BLaER1 treated with 17β-estradiol and CSF1 and Interleukin-3, amounts not matched to agents 10 nM and 100 nM (cell line): ENCODE results near the gene SRPRB.

Experiments used
- H3K27ac ChIP-seq, 11 experiments: shearing (Covaris generic); formaldehyde crosslinking; 2 replicates each; pipeline ENCODE4 v1.8.1; 2022
- H3K27me3 ChIP-seq, 11 experiments: shearing (Covaris generic); formaldehyde crosslinking; 2 replicates each; pipeline ENCODE4 v1.8.1; 2022
- H3K36me3 ChIP-seq, 11 experiments: shearing (Covaris generic); formaldehyde crosslinking; 2 replicates each; pipeline ENCODE4 v1.8.1; 2022
- H3K4me1 ChIP-seq, 10 experiments: shearing (Covaris generic); formaldehyde crosslinking; 2 replicates each; pipeline ENCODE4 v1.8.1; 2022
- H3K4me2 ChIP-seq, 11 experiments: shearing (Covaris generic); formaldehyde crosslinking; 2 replicates each; pipeline ENCODE4 v1.8.1; 2022
- H3K4me3 ChIP-seq, 10 experiments: shearing (Covaris generic); formaldehyde crosslinking; 2 replicates each; pipeline ENCODE4 v1.8.1; 2022
- H3K9ac ChIP-seq, 11 experiments: shearing (Covaris generic); formaldehyde crosslinking; 2 replicates each; pipeline ENCODE4 v1.8.1; 2022
- H3K9me3 ChIP-seq, 11 experiments: shearing (Covaris generic); formaldehyde crosslinking; replicated peaks in 1 of 11; 2 replicates each; pipeline ENCODE4 v1.8.1; 2022
- H4K20me1 ChIP-seq, 11 experiments: shearing (Covaris generic); formaldehyde crosslinking; 2 replicates each; pipeline ENCODE4 v1.8.1; 2022
- Cebpa-rat ChIP-seq, 11 experiments: shearing (Covaris generic); IDR thresholded peaks; 2 replicates each; pipeline ENCODE4 v1.8.1; 2022

SRPRB gene

GRCh38 chr3:133761605-133762484 is 43.8 kb upstream of the SRPRB start:
- Histone ChIP-seq H3K9ac (no peak overlapping the region), H3K4me3 (no peak overlapping the region), H4K20me1 (no peaks in the 10 kb centered on the region), H3K36me3 (no peaks in the 10 kb centered on the region), H3K27me3 (no peaks in the 10 kb centered on the region), H3K9me3 (no peaks in the 10 kb centered on the region), H3K4me1 (peaks cover 0 to 19% (median 12%) of the 10 kb centered on the region in 10 experiments; a peak in 13 of 20 replicates), H3K4me2 (no peak overlapping the region), H3K27ac (no peak overlapping the region)
- TF ChIP-seq Cebpa-rat (IDR thresholded peaks at IDR 0.05): no peak

DNA sequence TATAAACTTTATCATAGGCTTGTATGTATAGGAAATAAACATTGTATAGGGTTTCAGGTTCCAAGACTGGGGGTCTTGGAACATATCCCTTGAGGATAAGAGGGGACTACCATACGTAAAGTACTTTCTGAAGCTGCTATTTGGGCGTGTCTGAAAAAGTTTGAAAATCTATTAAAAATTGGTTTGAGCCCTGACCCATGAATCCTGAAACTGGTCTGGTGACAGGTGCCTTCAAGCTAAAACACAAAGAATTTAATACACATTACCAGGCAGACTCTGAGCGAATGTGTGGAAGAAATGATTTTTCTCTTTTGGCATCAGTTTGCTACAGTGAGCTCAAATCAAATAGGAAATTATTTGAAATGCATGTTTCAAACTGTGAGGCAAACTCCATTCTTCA is 43.1 kb upstream of the SRPRB start:
- no peak for TF ChIP-seq Cebpa-rat (IDR thresholded peaks at IDR 0.05)

DNA sequence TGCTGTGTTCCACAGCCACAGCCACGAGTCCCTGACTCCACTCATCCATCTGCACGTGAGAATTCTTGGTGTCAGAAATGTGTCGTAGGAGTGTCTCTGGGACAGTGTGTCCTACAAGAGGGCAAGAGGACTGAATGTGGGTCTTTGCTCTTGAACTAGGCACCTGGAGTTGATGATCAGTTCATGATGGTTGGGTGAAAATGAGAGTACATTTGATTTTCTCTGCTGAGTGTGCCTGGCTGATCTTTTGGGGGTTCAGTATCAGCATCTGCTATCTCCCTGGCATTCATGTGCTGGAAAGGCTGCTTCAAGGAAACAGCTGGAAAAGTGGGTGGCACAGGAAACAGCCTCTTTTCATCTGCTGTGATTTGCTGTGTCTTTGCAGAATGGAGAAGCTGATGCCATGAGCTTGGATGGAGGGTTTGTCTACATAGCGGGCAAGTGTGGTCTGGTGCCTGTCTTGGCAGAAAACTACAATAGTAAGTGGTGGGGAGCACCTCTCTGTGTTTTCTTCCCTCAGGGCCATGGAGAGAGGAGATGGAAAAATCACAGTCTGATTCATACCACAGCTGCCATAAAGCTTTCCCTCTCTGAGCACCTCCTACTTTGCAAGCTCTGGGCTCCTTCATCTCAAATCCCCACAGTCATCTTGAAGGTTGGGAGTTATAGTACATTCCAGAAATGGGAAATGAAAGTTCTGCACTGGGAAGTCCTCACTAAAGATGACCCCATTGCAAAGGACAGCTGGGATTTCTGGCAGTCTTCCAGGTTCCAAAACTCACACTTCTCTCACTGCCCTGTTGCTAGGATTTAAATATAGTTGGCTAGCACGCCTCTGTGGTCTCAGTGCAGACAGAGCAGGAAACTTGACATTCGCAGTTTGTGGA is 41.6 kb upstream of the SRPRB start:
- Histone ChIP-seq H3K4me1 (peaks cover 0 to 19% (median 13%) of the 10 kb centered on the region in 10 experiments; a peak in 14 of 20 replicates), H3K9ac (no peak overlapping the region)

More for the DNA sequence above, 43.1 kb upstream of the SRPRB start:
- no peak overlapping the region for H3K27ac ChIP-seq
- H3K4me3 ChIP-seq: no peak overlapping the region
- no peaks in the 10 kb centered on the region for H4K20me1 ChIP-seq
- no peaks in the 10 kb centered on the region for H3K27me3 ChIP-seq
- H3K4me2 ChIP-seq: no peak overlapping the region
- no peaks in the 10 kb centered on the region for H3K36me3 ChIP-seq
- no peaks in the 10 kb centered on the region for H3K9me3 ChIP-seq
- H3K4me1 ChIP-seq: peaks cover 0 to 19% (median 12%) of the 10 kb centered on the region in 10 experiments; a peak in 13 of 20 replicates
- H3K9ac ChIP-seq: no peak overlapping the region

DNA sequence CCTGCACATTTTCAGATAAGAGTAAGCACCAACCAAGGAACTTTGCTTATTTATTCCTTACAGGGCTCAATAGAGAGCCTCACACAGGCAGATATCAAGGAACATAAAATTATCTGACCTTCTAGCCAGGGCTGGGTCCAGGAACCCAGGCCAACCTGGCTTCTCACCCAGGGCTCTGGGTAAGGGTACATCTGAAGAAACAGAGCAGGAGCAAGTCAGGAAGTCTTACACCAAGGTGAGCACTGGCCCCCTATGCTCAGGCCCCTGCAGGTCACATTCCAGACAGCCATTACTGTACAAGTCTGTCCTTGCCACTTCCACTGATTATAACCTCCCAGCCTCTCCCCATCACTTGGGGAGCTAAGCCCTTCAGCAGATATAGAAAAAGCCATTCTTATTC is 40.4 kb upstream of the SRPRB start:
- TF ChIP-seq Cebpa-rat (IDR thresholded peaks at IDR 0.05): no peak
- peak overlapping the region in 5 of 11 experiments; percentile 46 to 75 (median 54); a peak in 9 of 22 replicates for H3K4me2 ChIP-seq
- H3K9ac ChIP-seq: no peak overlapping the region
- H3K9me3 ChIP-seq: no peaks in the 10 kb centered on the region
- no peak overlapping the region for H3K27ac ChIP-seq
- no peaks in the 10 kb centered on the region for H3K27me3 ChIP-seq
- H3K4me1 ChIP-seq: peaks cover 0 to 19% (median 13%) of the 10 kb centered on the region in 10 experiments; a peak in 14 of 20 replicates
- H4K20me1 ChIP-seq: no peaks in the 10 kb centered on the region
- H3K4me3 ChIP-seq: no peak overlapping the region
- no peaks in the 10 kb centered on the region for H3K36me3 ChIP-seq

More for the DNA sequence above, 41.6 kb upstream of the SRPRB start:
- H3K27ac ChIP-seq: no peak overlapping the region
- H4K20me1 ChIP-seq: no peaks in the 10 kb centered on the region
- no peaks in the 10 kb centered on the region for H3K27me3 ChIP-seq
- H3K4me3 ChIP-seq: no peak overlapping the region
- no peaks in the 10 kb centered on the region for H3K9me3 ChIP-seq
- TF ChIP-seq Cebpa-rat (IDR thresholded peaks at IDR 0.05): no peak
- no peaks in the 10 kb centered on the region for H3K36me3 ChIP-seq
- peak overlapping the region in 8 of 11 experiments; percentile 1 to 75 (median 48); a peak in 11 of 22 replicates for H3K4me2 ChIP-seq

GRCh38 chr3:133767607-133768006 is 38.0 kb upstream of the SRPRB start:
- no peaks in the 10 kb centered on the region for H4K20me1 ChIP-seq
- no peak overlapping the region for H3K4me2 ChIP-seq
- no peak for TF ChIP-seq Cebpa-rat (IDR thresholded peaks at IDR 0.05)
- no peak overlapping the region for H3K4me3 ChIP-seq
- H3K9ac ChIP-seq: no peak overlapping the region
- no peaks in the 10 kb centered on the region for H3K9me3 ChIP-seq
- no peaks in the 10 kb centered on the region for H3K27me3 ChIP-seq
- H3K27ac ChIP-seq: no peak overlapping the region
- no peaks in the 10 kb centered on the region for H3K36me3 ChIP-seq
- peaks cover 0 to 19% (median 13%) of the 10 kb centered on the region in 10 experiments; a peak in 14 of 20 replicates for H3K4me1 ChIP-seq

DNA sequence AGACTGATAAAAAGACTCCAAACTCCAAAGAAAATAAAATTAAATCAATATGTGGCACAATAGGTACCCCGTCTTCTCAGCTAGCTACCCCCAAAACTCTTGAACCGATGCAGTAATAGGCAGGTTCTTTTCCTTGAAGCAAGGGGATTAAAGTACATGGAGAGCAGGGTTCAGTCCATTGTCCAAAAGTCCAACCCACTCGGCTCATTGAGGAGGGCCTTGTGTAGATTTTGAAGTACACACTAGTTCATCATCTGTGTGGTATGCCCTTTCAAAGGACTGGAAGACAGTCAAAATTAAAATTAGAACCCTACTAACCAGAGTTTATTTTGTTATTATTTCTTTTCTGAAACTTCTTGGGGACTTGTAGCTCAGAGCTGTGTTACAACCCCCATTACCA is 36.1 kb upstream of the SRPRB start:
- Histone ChIP-seq H3K36me3 (no peaks in the 10 kb centered on the region), H3K4me1 (peaks cover 0 to 11% (median 8%) of the 10 kb centered on the region in 10 experiments; a peak in 14 of 20 replicates), H3K9me3 (no peaks in the 10 kb centered on the region), H3K27ac (no peak overlapping the region), H3K27me3 (no peaks in the 10 kb centered on the region), H4K20me1 (no peaks in the 10 kb centered on the region), H3K9ac (no peak overlapping the region), H3K4me3 (no peak overlapping the region), H3K4me2 (no peak overlapping the region)
- no peak for TF ChIP-seq Cebpa-rat (IDR thresholded peaks at IDR 0.05)

- TF ChIP-seq Cebpa-rat (IDR thresholded peaks at IDR 0.05): no peak
- Histone ChIP-seq H3K4me1 (no peaks in the 10 kb centered on the region), H3K9me3 (no peaks in the 10 kb centered on the region), H3K9ac (no peak overlapping the region), H3K27me3 (no peaks in the 10 kb centered on the region), H3K36me3 (no peaks in the 10 kb centered on the region; a peak in 1 of 22 replicates), H3K4me3 (no peak overlapping the region), H3K4me2 (no peak overlapping the region), H3K27ac (no peak overlapping the region), H4K20me1 (no peaks in the 10 kb centered on the region)
Measured at GRCh38 chr3:133773732-133774131, 31.9 kb upstream of the SRPRB start.

DNA sequence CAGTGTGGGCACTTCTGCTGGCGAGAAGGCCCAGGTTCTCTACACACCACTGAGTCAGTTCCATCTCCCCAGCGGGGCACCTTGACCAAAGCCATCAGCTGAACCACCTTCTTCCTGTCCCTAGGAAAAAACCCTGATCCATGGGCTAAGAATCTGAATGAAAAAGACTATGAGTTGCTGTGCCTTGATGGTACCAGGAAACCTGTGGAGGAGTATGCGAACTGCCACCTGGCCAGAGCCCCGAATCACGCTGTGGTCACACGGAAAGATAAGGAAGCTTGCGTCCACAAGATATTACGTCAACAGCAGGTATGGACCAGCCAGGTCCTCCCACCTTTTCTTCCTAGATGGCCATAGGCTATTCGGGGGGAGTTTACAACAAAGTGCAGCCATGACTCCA is 30.3 kb upstream of the SRPRB start:
- Histone ChIP-seq H3K27ac (no peak overlapping the region), H3K4me1 (no peaks in the 10 kb centered on the region), H3K27me3 (no peaks in the 10 kb centered on the region), H3K4me3 (no peak overlapping the region), H3K4me2 (no peak overlapping the region), H4K20me1 (no peaks in the 10 kb centered on the region), H3K9me3 (no peaks in the 10 kb centered on the region), H3K36me3 (no peaks in the 10 kb centered on the region; a peak in 1 of 22 replicates), H3K9ac (no peak overlapping the region)
- TF ChIP-seq Cebpa-rat (IDR thresholded peaks at IDR 0.05): no peak

DNA sequence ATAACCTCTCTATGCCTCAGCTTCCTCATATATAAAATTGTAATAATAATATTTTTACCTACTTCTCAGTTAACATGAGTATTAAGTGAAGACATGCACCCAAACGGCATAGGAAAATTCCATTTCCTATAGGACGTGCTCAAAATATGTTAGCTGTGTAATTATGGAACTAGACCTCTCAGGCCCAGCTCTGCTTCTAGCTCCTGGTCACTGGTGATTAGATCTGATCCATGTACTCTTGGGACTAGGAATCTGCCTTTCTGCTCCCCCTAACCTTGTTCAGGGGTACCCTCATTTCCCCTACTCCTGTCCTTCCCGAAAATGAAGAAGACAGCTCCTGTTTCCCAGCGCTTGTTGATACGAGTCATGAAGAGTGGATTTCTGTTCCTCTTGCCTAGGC is 29.8 kb upstream of the SRPRB start:
- Histone ChIP-seq H3K9ac (no peak overlapping the region), H3K9me3 (no peaks in the 10 kb centered on the region), H4K20me1 (no peaks in the 10 kb centered on the region), H3K36me3 (no peaks in the 10 kb centered on the region; a peak in 1 of 22 replicates), H3K4me2 (no peak overlapping the region), H3K27ac (no peak overlapping the region), H3K4me1 (no peaks in the 10 kb centered on the region), H3K27me3 (no peaks in the 10 kb centered on the region), H3K4me3 (no peak overlapping the region)
- no peak for TF ChIP-seq Cebpa-rat (IDR thresholded peaks at IDR 0.05)
